VCaP (cell line): ENCODE results near the gene MCAT.

Source experiments
- H3K27ac ChIP-seq: fragments of 450-650 bp; 2 replicates; pipeline ENCODE4 v1.5.1; 2017
- TF ChIP-seq, protein P1 (sequence below): fragments of 450-650 bp; conservative IDR thresholded peaks from 2 replicates; pipeline ENCODE4 v1.5.1; 2017; ENCODE audit warnings: mild to moderate bottlenecking, moderate library complexity

The MCAT gene

DNA sequence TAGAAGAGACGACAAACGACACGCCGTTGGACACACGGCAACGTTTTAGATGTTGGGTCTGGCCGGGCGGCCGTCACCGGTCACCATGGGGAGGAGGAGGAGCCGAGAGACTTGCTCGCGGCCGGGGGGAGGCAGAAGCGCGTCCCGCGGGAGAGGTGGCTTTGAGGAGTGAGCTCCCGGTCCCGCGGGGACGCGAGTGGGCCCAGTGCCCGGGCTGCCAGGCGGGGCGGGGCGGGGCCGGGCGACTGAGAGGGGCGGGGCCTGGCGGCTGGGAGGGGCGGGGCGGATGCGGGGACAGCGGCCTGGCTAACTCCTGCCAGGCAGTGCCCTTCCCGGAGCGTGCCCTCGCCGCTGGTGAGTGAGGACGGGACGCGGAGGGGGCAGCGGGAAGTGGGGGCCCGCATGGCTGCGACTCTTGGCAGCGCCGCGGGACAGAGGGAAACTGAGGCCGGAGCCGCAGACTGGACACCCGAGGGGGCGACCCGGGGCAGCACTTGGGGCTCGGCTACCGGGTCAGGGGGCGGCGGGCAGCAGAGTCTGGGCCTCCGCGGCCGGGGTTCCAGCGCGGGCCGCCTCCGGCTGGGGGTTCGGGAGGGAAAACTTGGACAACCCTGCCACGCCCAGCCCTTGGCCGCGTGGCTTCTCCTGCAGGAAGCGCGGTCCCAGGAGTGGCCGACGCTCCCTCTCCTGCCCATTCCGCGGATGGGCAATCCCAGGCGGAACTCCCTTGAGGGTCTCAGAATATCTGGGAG lies 8.2 kb upstream of the MCAT start, which contains the start of gene TSPO:
TSS of gene TSPO (plus strand) at position 309 of the 752 bp plus-strand sequence. CDS start 7,680 bp downstream, outside the sequence.
- peak within 1 kb of the TSS; percentile 94 for H3K27ac ChIP-seq
- TF ChIP-seq, protein P1, sequence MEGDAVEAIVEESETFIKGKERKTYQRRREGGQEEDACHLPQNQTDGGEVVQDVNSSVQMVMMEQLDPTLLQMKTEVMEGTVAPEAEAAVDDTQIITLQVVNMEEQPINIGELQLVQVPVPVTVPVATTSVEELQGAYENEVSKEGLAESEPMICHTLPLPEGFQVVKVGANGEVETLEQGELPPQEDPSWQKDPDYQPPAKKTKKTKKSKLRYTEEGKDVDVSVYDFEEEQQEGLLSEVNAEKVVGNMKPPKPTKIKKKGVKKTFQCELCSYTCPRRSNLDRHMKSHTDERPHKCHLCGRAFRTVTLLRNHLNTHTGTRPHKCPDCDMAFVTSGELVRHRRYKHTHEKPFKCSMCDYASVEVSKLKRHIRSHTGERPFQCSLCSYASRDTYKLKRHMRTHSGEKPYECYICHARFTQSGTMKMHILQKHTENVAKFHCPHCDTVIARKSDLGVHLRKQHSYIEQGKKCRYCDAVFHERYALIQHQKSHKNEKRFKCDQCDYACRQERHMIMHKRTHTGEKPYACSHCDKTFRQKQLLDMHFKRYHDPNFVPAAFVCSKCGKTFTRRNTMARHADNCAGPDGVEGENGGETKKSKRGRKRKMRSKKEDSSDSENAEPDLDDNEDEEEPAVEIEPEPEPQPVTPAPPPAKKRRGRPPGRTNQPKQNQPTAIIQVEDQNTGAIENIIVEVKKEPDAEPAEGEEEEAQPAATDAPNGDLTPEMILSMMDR: no peak

DNA sequence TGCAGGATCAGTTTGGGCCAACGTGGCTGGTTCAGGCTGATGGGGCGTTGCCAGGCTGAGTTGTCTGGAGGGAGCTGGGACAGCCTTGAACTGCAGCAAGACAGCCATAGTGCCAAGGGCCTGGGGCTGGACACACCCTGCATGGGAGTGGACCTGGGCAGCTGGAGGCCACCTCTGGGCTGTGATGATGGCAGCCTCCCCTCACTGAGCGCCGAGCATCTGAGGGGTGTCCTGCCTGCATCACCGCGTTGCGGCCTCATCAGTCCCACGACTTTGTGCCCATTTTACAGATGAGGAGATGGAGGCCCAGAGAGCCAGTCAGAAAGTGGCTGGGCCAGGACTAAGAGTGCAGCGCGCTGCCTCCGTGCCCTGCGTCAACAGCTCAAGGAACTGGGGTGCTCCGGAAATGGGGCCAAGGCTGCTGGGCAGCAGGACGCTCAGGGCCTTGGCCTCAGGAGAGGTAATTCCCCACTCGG lies 7.6 kb upstream of the MCAT start:
- peak overlapping the region; percentile 94 for H3K27ac ChIP-seq
- TF ChIP-seq, protein P1: no peak

DNA sequence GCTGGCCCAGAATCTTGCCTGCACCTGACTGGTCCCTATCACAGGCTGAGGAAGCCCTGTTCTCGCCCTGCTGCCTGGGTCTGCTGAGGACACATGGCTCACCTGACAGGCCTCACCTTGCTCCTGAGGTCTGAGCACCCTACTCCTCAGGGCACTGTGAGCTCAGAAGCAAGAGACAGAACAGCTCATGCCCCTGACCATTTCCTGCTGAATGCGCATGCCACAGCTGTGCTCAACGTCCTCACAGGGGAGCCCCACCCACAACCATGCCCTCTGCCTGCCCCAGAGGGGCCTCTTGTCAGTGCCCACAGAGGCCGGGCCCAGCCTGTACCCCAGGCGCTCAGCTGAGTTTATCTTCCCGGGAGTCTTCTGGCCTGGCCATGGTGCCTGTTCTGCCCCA lies 5.4 kb upstream of the MCAT start:
- TF ChIP-seq, protein P1: no peak

DNA sequence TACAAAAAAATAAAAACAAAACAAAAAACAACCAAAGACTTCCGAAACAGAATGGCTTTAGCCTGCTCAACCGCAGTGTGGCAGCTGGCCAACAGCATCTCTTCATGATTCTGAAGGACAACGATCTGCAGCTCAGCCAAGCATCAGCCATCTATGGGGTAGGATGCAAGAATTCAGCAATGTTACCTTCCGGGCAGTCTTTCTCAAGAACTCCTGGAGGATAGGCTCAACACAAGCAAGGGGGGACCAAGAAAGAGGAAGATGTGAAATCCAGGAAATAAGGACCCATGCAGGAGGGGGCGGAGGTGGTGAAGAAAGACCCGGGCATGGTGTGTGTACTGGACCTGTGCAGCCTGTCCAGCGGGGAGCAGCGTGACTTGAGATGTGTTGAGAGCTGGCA lies 4.6 kb upstream of the MCAT start:
- TF ChIP-seq, protein P1: no peak
- 0 out of 2 replicates have a peak overlapping the region, but pooled peaks have one; percentile 97 for H3K27ac ChIP-seq

More for the DNA sequence above, 5.4 kb upstream of the MCAT start:
- peak overlapping the region; percentile 10; the same call in 1 of the 2 replicates for H3K27ac ChIP-seq

DNA sequence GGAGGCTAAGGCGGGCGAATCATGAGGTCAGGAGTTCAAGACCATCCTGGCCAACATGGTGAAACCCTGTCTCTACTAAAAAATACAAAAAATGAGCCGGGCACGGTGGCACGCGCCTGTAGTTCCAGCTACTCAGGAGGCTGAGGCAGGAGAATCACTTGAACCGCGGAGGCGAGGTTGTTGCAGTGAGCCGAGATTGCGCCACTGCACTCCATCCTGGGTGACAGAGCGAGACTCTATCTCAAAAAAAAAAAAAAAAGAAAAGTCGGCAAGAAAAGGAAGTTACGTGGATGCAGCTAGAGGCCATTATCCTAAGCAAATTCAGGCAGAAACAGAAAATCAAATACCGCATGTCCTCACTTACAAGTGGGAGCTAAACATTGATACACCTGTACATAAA lies 3.1 kb upstream of the MCAT start:
- H3K27ac ChIP-seq: peak overlapping the region; percentile 97

DNA sequence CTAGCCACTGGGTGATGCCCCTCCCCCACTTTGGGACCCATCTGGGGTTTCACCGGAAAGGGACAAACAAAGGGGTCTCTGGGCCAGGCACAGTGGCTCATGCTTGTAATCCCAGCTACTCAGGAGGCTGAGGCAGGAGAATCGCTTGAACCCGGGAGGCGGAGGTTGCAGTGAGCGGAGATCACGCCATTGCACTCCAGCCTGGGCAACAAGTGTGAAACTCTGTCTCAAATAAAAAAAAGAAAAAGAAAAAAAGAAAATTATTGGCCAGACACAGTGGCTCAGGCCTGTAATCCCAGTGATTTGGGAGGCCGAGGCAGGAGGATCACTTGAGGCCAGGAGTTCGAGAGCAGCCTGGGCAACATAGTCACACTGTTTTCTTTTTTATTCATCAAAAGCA lies 2.2 kb upstream of the MCAT start:
- peak overlapping the region; percentile 97 for H3K27ac ChIP-seq

DNA sequence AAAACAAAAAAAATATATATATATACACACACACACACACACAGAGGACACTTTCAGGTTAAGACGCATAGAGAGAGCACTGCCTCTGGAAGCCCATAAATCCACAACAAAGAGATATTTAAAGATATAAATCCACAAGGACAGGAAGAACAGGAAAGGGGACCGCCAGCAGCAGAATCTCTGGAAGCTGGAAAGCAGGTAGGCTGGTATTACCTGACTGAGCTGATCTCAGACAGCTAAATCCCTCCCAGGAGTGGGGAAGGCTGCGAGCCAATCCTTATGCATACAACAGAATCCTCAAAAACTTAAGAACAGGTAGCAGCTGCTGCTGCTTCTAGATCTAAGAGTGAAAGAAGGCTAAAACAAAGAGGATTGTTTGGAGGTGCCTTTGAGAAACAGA lies 1.8 kb upstream of the MCAT start:
- TF ChIP-seq, protein P1: no peak
- H3K27ac ChIP-seq: peak overlapping the region; percentile 97

DNA sequence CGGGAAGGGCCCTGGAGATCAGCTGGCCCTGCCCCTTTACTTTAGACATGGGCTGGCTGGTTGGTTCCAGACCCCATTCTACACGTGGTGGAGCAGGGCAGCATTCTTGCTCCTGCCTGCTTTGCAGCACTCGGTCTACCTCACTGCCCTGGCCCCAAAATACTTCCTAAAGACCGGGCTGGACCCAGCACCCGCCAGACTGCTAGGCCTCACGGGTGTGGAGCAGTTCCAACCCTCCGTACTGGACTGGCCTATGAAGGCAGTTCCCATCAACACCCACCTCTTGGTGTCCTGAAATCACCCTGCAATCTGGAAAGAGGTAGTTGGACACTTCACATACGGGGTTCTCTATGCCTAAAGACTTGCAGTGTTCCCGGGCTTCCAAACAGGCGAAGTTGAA lies 6.4 kb downstream of the MCAT start:
- TF ChIP-seq, protein P1: no peak

More for the DNA sequence above, 6.4 kb downstream of the MCAT start:
- no peak overlapping the region for H3K27ac ChIP-seq
